ENCODE results near the gene ZNF182. TPM values are rescaled to one million over a fixed set of nuclear protein-coding genes. Genes with fewer than 3 reads are reported as not detected.

ZNF182 gene
- 6.2 to 8.6 TPM (median 8.1 TPM) in 3 replicates for total RNA-seq (2021)
- Bru-seq, nascent RNA = percentile 68 among the genes with signal in this experiment
- long read RNA-seq, experiment 1, transcript ZNF182-202 (7 exons, 3,586 nt) = minor isoform, 6 of 44 reads
- long read RNA-seq, experiment 1, transcript ZNF182-201 (6 exons, 3,465 nt) = major isoform, 7 of 44 reads
- long read RNA-seq, experiment 1, partial matches to known transcripts = 10 of 44 reads
- long read RNA-seq, experiment 1, other reads (novel, unspliced or antisense) = 21 of 44 reads
- long read RNA-seq, experiment 2, partial matches to known transcripts = 5 of 13 reads
- long read RNA-seq, experiment 2, other reads (novel, unspliced or antisense) = 5 of 13 reads
- long read RNA-seq, experiment 3, partial matches to known transcripts = 0 of 3 reads
- long read RNA-seq, experiment 3, other reads (novel, unspliced or antisense) = 0 of 3 reads

DNA sequence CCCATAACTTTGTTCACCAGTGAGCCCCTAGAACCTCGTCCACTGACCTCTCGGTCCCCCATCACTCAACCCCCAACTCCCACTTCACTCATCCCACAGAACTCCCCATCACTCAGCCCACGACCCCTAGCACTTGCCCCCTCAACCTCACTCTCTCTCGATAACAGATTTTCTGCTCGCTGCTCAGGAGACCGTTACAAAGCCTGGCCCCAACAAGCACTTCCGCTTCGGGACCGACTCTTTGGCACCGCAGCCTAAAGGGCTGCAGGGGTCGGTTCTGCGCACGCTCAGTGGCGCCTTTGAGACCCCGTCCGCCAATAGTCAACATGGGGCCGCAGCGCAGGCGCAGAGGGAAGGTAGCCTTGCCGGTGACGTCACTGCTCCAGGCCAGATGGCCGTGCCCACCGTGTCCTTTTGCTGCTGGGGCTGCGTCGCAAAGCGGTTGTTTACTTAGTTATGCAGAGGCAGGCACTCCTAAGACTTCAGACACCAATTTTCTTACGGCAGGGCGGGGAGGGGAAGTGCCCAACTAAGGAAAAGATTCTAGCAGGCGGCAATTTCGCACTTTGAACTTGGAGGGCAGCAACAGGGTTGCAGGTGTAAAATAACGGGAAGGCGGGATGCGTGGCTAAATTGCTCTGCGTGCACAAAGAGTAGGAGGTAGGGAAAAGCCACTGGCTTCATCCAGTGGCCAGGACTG lies at the start of gene ZNF182:
TSS of gene ZNF182 (minus strand) at position 232 of the 700 bp plus-strand sequence. CDS start 1,380 bp downstream, outside the sequence.
- peak; percentile 98 for ATAC-seq
- DNase-seq (ENCODE audit: low spot score) = peak; percentile 92
- H3K4me1 Mint-ChIP-seq = 0 out of 2 replicates have a peak, but pooled peaks cover 6% of the 10 kb centered on the region
- TF ChIP-seq GABPB1 (CRISPR knock-in tag; IDR thresholded peaks at IDR 0.05) (0 out of 2 replicates have a peak, but pooled peaks have one; percentile 24), MYBL2 (CRISPR knock-in tag; IDR thresholded peaks at IDR 0.05) (no peak), FOXK1 (CRISPR knock-in tag; IDR thresholded peaks at IDR 0.05) (peak; percentile 92), SMAD3 (CRISPR knock-in tag; IDR thresholded peaks at IDR 0.05; ENCODE audit: borderline replicate concordance) (0 out of 2 replicates have a peak, but pooled peaks have one; percentile 30), TEAD1 (CRISPR knock-in tag; IDR thresholded peaks at IDR 0.05) (peak; percentile 27; the same call in 1 of the 2 replicates)
- TF ChIP-seq, protein P1, sequence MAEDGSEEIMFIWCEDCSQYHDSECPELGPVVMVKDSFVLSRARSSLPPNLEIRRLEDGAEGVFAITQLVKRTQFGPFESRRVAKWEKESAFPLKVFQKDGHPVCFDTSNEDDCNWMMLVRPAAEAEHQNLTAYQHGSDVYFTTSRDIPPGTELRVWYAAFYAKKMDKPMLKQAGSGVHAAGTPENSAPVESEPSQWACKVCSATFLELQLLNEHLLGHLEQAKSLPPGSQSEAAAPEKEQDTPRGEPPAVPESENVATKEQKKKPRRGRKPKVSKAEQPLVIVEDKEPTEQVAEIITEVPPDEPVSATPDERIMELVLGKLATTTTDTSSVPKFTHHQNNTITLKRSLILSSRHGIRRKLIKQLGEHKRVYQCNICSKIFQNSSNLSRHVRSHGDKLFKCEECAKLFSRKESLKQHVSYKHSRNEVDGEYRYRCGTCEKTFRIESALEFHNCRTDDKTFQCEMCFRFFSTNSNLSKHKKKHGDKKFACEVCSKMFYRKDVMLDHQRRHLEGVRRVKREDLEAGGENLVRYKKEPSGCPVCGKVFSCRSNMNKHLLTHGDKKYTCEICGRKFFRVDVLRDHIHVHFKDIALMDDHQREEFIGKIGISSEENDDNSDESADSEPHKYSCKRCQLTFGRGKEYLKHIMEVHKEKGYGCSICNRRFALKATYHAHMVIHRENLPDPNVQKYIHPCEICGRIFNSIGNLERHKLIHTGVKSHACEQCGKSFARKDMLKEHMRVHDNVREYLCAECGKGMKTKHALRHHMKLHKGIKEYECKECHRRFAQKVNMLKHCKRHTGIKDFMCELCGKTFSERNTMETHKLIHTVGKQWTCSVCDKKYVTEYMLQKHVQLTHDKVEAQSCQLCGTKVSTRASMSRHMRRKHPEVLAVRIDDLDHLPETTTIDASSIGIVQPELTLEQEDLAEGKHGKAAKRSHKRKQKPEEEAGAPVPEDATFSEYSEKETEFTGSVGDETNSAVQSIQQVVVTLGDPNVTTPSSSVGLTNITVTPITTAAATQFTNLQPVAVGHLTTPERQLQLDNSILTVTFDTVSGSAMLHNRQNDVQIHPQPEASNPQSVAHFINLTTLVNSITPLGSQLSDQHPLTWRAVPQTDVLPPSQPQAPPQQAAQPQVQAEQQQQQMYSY (CRISPR knock-in tag; IDR thresholded peaks at IDR 0.05) = peak; percentile 80
- TF ChIP-seq, protein P2, sequence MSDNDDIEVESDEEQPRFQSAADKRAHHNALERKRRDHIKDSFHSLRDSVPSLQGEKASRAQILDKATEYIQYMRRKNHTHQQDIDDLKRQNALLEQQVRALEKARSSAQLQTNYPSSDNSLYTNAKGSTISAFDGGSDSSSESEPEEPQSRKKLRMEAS (CRISPR knock-in tag; IDR thresholded peaks at IDR 0.05) = 0 out of 2 replicates have a peak, but pooled peaks have one; percentile 45
- TF ChIP-seq, protein P3, sequence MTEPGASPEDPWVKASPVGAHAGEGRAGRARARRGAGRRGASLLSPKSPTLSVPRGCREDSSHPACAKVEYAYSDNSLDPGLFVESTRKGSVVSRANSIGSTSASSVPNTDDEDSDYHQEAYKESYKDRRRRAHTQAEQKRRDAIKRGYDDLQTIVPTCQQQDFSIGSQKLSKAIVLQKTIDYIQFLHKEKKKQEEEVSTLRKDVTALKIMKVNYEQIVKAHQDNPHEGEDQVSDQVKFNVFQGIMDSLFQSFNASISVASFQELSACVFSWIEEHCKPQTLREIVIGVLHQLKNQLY (CRISPR knock-in tag; IDR thresholded peaks at IDR 0.05) = no peak
- ChIA-PET CTCF (no interaction called here), POLR2A (no interaction called here)
- H3K27me3 Mint-ChIP-seq (ENCODE audit: low read depth) = peaks cover 5% of the 10 kb centered on the region
- peaks cover 8% of the 10 kb centered on the region for H3K36me3 Mint-ChIP-seq
- H3K4me3 Mint-ChIP-seq = peak within 1 kb of the TSS; percentile 90
- H3K9me3 Mint-ChIP-seq = no peaks in the 10 kb centered on the region
- H3K27ac Mint-ChIP-seq = peak within 1 kb of the TSS; percentile 96

DNA sequence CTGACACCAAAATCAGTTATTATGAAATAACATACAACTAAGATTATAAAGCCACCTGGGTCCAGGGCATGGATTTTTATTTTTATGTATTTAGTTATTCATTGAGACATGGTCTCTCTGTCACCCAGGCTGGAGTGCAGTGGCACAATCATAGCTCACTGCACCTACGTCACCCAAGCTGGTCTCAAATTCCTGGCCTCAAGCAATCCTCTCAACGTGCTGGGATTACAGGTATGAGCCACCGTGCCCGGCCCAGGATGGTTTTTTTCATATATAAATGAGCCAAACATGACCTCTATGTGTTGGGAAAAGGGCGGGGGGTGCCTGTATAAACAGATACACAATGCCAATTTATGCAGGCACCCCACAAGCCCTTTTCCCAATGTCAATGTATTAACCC lies 43.1 kb upstream of the ZNF182 start:
- ChIA-PET CTCF (no interaction called here), POLR2A (no interaction called here)
- Mint-ChIP-seq H3K4me3 (no peak overlapping the region), H3K4me1 (peaks cover 11% of the 10 kb centered on the region), H3K27ac (no peak overlapping the region), H3K27me3 (ENCODE audit: low read depth) (no peaks in the 10 kb centered on the region; the same call in 1 of the 2 replicates), H3K9me3 (no peaks in the 10 kb centered on the region), H3K36me3 (no peaks in the 10 kb centered on the region)
- TF ChIP-seq SMAD4 (CRISPR knock-in tag; IDR thresholded peaks at IDR 0.05) (no peak), GRHL2 (CRISPR knock-in tag; IDR thresholded peaks at IDR 0.05; ENCODE audit: insufficient replicate concordance, severe bottlenecking) (no peak), RELA (CRISPR knock-in tag; IDR thresholded peaks at IDR 0.05; ENCODE audit: borderline replicate concordance) (no peak)
- TF ChIP-seq, protein P4, sequence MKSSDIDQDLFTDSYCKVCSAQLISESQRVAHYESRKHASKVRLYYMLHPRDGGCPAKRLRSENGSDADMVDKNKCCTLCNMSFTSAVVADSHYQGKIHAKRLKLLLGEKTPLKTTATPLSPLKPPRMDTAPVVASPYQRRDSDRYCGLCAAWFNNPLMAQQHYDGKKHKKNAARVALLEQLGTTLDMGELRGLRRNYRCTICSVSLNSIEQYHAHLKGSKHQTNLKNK (CRISPR knock-in tag; IDR thresholded peaks at IDR 0.05) = no peak
- TF ChIP-seq, protein P5, sequence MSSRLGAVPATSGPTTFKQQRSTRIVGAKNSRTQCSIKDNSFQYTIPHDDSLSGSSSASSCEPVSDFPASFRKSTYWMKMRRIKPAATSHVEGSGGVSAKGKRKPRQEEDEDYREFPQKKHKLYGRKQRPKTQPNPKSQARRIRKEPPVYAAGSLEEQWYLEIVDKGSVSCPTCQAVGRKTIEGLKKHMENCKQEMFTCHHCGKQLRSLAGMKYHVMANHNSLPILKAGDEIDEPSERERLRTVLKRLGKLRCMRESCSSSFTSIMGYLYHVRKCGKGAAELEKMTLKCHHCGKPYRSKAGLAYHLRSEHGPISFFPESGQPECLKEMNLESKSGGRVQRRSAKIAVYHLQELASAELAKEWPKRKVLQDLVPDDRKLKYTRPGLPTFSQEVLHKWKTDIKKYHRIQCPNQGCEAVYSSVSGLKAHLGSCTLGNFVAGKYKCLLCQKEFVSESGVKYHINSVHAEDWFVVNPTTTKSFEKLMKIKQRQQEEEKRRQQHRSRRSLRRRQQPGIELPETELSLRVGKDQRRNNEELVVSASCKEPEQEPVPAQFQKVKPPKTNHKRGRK (CRISPR knock-in tag; IDR thresholded peaks at IDR 0.05; ENCODE audit: borderline replicate concordance) = no peak
- TF ChIP-seq, protein P6, sequence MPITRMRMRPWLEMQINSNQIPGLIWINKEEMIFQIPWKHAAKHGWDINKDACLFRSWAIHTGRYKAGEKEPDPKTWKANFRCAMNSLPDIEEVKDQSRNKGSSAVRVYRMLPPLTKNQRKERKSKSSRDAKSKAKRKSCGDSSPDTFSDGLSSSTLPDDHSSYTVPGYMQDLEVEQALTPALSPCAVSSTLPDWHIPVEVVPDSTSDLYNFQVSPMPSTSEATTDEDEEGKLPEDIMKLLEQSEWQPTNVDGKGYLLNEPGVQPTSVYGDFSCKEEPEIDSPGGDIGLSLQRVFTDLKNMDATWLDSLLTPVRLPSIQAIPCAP (CRISPR knock-in tag; IDR thresholded peaks at IDR 0.05) = no peak
- TF ChIP-seq, protein P7, sequence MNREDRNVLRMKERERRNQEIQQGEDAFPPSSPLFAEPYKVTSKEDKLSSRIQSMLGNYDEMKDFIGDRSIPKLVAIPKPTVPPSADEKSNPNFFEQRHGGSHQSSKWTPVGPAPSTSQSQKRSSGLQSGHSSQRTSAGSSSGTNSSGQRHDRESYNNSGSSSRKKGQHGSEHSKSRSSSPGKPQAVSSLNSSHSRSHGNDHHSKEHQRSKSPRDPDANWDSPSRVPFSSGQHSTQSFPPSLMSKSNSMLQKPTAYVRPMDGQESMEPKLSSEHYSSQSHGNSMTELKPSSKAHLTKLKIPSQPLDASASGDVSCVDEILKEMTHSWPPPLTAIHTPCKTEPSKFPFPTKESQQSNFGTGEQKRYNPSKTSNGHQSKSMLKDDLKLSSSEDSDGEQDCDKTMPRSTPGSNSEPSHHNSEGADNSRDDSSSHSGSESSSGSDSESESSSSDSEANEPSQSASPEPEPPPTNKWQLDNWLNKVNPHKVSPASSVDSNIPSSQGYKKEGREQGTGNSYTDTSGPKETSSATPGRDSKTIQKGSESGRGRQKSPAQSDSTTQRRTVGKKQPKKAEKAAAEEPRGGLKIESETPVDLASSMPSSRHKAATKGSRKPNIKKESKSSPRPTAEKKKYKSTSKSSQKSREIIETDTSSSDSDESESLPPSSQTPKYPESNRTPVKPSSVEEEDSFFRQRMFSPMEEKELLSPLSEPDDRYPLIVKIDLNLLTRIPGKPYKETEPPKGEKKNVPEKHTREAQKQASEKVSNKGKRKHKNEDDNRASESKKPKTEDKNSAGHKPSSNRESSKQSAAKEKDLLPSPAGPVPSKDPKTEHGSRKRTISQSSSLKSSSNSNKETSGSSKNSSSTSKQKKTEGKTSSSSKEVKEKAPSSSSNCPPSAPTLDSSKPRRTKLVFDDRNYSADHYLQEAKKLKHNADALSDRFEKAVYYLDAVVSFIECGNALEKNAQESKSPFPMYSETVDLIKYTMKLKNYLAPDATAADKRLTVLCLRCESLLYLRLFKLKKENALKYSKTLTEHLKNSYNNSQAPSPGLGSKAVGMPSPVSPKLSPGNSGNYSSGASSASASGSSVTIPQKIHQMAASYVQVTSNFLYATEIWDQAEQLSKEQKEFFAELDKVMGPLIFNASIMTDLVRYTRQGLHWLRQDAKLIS (CRISPR knock-in tag; IDR thresholded peaks at IDR 0.05; ENCODE audit: borderline replicate concordance) = no peak
- ATAC-seq (no peak), DNase-seq (ENCODE audit: low spot score) (no peak)
